Spinal cord (tissue), 10 donors: ENCODE results near the gene YEATS2. TPM values are rescaled to one million over a fixed set of nuclear protein-coding genes. Genes with fewer than 3 reads are reported as not detected.

Experiments
- DNase-seq, 6 donors: peaks; one replicate each; pipeline versions ENCODE4 v3.0.0 to v3.0.0-alpha.2; 2013 to 2015; ENCODE audit warnings: low spot score in 6 of 6, low read depth in 4 of 6
- H3K27ac ChIP-seq: one replicate; pipeline ENCODE4 v1.5.1; 2013; ENCODE audit warnings: low read depth, low read length, control low read depth
- H3K27me3 ChIP-seq: one replicate; pipeline ENCODE4 v1.6.1; 2013; ENCODE audit warnings: low read length; ENCODE audit not compliant: control insufficient read depth, insufficient read depth
- H3K36me3 ChIP-seq: one replicate; pipeline ENCODE4 v1.6.1; 2013; ENCODE audit warnings: low read length; ENCODE audit not compliant: control insufficient read depth, insufficient read depth
- H3K4me1 ChIP-seq: one replicate; pipeline ENCODE4 v1.6.1; 2013; ENCODE audit warnings: low read length; ENCODE audit not compliant: control insufficient read depth, insufficient read depth
- H3K4me3 ChIP-seq: one replicate; pipeline ENCODE4 v1.5.1; 2013; ENCODE audit warnings: low read depth, low read length, control low read depth
- H3K9me3 ChIP-seq: one replicate; pipeline ENCODE4 v1.6.1; 2013; ENCODE audit warnings: low read length; ENCODE audit not compliant: control insufficient read depth, insufficient read depth
- WGBS: methylation state at CpG from one replicate; pipeline ENCODE4 v1.1.5; 2013; ENCODE audit warnings: missing lambda C conversion rate; ENCODE audit not compliant: insufficient coverage; 5-methylcytosine and 5-hydroxymethylcytosine counted together
- polyA plus RNA-seq, 2 donors: library from polyadenylated mRNA; unstranded; fragments of 120-200 nt; gene quantifications; one replicate each; pipeline ENCODE4 v1.2.1, GENCODE V29; 2013; ENCODE audit not compliant: insufficient read length in 2 of 2
- total RNA-seq, 2 donors: library from RNA; depleted of rRNA in 1 of 2; stranded (reverse); fragments of 120-200 nt in 1 of 2; fragments of >200 nt in 1 of 2; gene quantifications; one replicate each; pipeline versions ENCODE4 v1.2.3 to v1.2.4, GENCODE V29; 2013 to 2014
- donor health status: healthy.

Gene YEATS2
- total and polyA plus RNA-seq, 4 donors, result 32.9 to 43.3 (median 37.3) TPM

DNA sequence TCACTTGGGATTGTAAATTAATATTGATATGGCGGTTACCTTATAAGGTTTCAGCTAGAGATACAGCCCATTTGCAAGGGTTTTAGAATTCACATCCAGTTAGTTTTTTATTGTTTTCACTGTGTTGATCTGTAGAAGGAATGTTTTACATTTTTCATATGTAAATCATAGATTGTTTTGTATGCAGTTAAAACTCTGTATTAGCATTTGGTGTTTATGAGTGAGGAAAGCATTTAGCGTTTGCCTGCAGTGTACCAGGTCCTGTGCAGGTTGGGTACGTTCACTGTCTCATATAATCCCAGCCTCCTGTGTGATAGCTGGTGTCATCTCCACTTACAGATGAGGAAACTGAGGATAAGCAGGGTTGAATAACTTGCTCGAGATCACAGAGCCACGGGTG is 104.0 kb downstream of the YEATS2 start:
- 84% methylated on average over 4 of the region's 5 CpGs for WGBS
- DNase-seq, result no peak
- Histone ChIP-seq H3K27me3 (no peaks in the 10 kb centered on the region), H3K27ac (no peak overlapping the region), H3K9me3 (no peaks in the 10 kb centered on the region), H3K4me1 (no peaks in the 10 kb centered on the region), H3K36me3 (peaks cover 60% of the 10 kb centered on the region), H3K4me3 (no peak overlapping the region)

DNA sequence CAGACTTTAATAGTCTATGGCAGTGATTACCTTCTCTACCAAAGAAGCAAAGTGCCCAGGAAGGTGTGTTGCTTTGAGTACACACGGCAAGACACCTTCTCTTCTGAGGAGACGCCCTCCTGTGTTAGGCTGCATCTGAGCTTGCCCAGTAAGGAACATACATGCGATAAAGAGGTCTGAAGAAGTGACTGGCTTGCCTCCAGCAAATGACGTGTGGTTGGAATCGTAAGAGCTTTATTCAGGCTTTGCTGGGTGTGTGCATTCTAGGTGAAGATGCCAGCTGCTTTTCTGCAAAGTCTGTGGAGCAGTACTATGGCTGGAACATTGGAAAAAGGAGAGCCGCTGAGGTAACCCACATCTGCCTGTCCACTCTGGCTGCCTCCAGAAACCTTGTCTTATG is 105.4 kb downstream of the YEATS2 start:
- H3K27me3 ChIP-seq, result no peaks in the 10 kb centered on the region
- H3K4me1 ChIP-seq, result no peaks in the 10 kb centered on the region
- no peak overlapping the region for H3K4me3 ChIP-seq
- H3K27ac ChIP-seq, result no peak overlapping the region
- 67% methylated on average over 6 of the region's 6 CpGs for WGBS
- H3K36me3 ChIP-seq, result peaks cover 60% of the 10 kb centered on the region
- no peaks in the 10 kb centered on the region for H3K9me3 ChIP-seq
- peak in 2 of 6 donors; percentile 27 to 30 for DNase-seq

DNA sequence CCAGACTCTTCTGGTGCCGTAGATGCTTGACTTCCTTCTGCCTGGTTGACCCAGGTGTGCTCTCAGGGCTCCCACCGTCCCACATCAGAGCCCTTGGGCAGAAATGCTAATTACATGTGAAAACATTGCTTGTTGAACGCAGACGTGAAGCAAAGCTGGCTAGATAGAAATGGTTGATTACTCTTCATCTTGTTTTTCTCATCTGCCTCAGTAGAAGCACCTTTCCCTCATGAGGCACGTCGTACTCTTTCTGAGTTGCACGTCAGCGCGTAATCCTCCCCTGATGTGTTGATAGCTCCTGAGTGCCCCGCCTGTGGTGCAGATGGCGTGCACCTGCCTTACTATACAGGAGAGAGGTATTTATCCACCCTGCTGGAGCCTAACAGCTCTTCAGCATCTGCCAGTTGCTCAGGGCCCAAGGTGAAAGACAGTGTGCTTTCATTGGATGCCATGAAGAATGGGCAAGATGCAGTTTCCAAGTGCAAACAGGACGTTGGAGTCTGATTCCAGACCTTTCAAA is 109.7 kb downstream of the YEATS2 start:
- Histone ChIP-seq H3K4me1 (no peaks in the 10 kb centered on the region), H3K4me3 (no peak overlapping the region), H3K9me3 (no peaks in the 10 kb centered on the region), H3K27me3 (no peaks in the 10 kb centered on the region), H3K36me3 (peaks cover 80% of the 10 kb centered on the region), H3K27ac (no peak overlapping the region)
- WGBS, result 91% methylated on average over 9 of the region's 12 CpGs
- DNase-seq, result peak in 1 of 6 donors; percentile 32

DNA sequence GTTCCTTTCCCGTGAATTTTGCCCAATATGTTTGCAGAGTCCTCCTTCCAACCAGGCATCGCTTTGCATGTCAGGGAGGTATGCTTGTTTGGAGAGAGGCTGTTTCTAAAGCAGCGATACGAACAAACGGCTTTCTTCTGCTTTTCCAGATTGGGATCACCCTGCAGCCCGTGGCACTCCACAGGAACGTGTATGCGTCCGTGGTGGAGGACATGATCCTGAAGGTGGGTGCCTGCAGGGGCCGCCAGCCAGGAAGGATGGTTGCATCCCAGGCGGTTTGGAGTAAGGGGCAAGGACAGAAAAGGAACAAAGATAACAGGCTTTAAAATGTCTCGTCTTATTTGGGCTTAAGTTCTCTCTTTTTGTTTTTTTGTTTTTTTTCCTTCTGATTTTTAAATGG is 110.3 kb downstream of the YEATS2 start:
- 93% methylated on average over 11 of the region's 12 CpGs for WGBS
- H3K4me3 ChIP-seq, result no peak overlapping the region
- no peaks in the 10 kb centered on the region for H3K4me1 ChIP-seq
- H3K36me3 ChIP-seq, result peaks cover 76% of the 10 kb centered on the region
- H3K27me3 ChIP-seq, result no peaks in the 10 kb centered on the region
- no peak overlapping the region for H3K27ac ChIP-seq
- DNase-seq, result no peak
- H3K9me3 ChIP-seq, result no peaks in the 10 kb centered on the region

DNA sequence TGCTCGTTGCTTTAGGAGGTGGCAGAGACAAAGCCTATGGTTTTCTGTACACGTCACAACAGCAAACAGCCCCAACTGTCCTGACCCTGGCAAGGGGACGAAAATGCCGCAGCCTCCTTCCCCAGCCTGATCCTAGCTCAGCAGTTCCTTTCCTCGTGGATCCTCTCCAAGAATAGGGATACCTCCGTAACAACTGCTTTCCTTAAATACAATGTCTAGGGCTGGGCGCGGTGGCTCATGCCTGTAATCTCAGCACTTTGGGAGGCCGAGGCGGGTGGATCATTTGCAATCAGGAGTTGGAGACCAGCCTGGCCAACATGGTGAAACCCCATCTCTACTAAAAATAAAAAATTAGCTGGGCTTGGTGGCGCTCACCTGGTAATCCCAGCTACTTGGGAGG is 110.8 kb downstream of the YEATS2 start:
- H3K4me1 ChIP-seq, result no peaks in the 10 kb centered on the region
- H3K27me3 ChIP-seq, result no peaks in the 10 kb centered on the region
- DNase-seq, result no peak
- no peaks in the 10 kb centered on the region for H3K9me3 ChIP-seq
- no peak overlapping the region for H3K27ac ChIP-seq
- H3K36me3 ChIP-seq, result peaks cover 73% of the 10 kb centered on the region
- no peak overlapping the region for H3K4me3 ChIP-seq
- WGBS, result 98% methylated on average over 8 of the region's 11 CpGs

DNA sequence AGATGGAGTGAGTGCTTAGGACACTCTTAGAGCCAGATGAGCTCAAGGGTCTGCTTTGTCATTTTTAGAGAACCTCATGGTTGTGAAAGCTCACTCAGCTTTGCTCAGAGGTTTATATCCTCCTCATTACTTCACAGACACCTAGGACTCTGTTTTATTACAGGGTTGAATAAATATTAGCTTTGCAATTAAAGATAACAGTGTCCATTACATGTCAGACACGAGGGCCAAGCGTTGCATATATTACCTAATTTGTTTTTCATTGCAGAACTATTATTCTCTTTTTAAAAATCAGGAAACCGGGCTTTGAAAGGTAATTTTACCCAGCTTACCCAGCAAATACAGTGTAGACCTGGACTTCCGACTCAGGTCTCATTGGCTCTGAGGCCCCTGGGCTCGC is 111.7 kb downstream of the YEATS2 start:
- H3K4me1 ChIP-seq, result no peaks in the 10 kb centered on the region
- 94% methylated on average over 3 of the region's 5 CpGs for WGBS
- peaks cover 66% of the 10 kb centered on the region for H3K36me3 ChIP-seq
- no peaks in the 10 kb centered on the region for H3K9me3 ChIP-seq
- no peak overlapping the region for H3K4me3 ChIP-seq
- DNase-seq, result no peak
- H3K27ac ChIP-seq, result no peak overlapping the region
- H3K27me3 ChIP-seq, result no peaks in the 10 kb centered on the region

DNA sequence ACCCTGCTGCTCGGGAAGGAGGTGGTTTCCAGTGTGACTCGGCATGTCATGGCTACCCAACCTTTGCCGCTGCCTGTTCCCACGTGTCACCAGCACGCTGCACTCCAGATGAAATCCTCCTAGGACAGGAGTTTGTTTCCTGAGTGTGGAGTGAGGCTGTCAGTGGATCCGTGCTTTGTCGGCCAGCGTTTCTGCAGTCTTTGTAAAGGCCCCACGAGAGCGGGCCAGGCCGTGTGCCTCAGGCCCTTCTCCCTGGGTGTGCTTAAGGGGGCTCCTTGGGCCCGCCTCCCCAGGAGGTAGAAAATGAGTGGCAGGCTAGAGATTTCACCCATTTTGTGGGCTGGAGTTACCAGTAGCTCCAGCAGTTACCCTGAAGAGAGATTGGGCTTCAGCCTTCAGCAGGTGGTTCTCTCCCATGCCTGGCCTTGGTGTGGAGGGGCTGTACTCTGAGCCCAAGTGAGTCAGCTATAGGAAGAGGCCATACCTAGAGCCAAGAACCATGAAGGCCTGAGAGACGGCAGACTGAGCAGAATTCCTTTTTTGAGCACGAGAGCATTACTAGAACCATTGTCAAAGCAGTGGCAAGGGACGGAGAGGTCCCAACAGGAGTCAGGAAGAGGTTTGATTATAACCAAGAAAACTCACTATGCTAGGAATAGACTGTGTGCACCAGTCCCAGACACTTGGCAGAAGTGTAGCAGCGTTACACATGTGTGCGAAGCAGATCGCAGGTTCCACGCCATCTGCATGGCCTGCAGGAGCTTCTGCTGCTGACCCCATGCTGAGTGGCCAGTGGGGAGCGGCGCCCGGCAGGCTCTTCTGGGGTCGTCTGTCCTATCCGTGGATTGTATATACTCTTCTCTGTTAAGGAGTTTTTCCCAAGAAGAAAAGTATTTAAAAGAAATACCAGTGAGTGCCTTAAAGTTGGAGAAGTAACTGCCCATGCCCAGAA is 113.3 kb downstream of the YEATS2 start:
- H3K9me3 ChIP-seq, result no peaks in the 10 kb centered on the region
- no peak for DNase-seq
- H3K4me1 ChIP-seq, result no peaks in the 10 kb centered on the region
- H3K27me3 ChIP-seq, result no peaks in the 10 kb centered on the region
- H3K36me3 ChIP-seq, result peaks cover 67% of the 10 kb centered on the region
- no peak overlapping the region for H3K4me3 ChIP-seq
- 98% methylated on average over 19 of the region's 24 CpGs for WGBS
- H3K27ac ChIP-seq, result no peak overlapping the region

DNA sequence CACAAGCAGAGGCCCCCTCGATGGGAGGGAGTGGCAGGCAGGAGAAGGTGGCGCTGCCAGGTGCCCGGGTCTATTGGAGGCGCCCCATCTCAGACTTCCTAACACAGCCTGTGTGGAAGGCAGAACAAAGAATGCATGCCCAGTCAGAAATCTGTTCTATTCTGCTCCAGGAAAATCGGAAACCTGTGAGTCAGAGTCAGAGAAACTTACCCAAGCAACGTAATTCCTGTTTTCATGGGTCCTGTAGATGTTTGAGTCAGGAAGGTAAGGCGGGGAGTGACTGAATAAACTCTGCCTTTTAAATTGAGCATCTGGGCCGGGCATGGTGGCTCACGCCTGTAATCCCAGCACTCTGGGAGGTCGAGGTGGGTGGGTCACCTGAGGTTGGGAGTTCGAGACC is 114.0 kb downstream of the YEATS2 start:
- no peak overlapping the region for H3K4me3 ChIP-seq
- no peak for DNase-seq
- H3K36me3 ChIP-seq, result peaks cover 73% of the 10 kb centered on the region
- no peaks in the 10 kb centered on the region for H3K9me3 ChIP-seq
- 85% methylated on average over 6 of the region's 11 CpGs for WGBS
- H3K4me1 ChIP-seq, result no peaks in the 10 kb centered on the region
- no peaks in the 10 kb centered on the region for H3K27me3 ChIP-seq
- H3K27ac ChIP-seq, result no peak overlapping the region

DNA sequence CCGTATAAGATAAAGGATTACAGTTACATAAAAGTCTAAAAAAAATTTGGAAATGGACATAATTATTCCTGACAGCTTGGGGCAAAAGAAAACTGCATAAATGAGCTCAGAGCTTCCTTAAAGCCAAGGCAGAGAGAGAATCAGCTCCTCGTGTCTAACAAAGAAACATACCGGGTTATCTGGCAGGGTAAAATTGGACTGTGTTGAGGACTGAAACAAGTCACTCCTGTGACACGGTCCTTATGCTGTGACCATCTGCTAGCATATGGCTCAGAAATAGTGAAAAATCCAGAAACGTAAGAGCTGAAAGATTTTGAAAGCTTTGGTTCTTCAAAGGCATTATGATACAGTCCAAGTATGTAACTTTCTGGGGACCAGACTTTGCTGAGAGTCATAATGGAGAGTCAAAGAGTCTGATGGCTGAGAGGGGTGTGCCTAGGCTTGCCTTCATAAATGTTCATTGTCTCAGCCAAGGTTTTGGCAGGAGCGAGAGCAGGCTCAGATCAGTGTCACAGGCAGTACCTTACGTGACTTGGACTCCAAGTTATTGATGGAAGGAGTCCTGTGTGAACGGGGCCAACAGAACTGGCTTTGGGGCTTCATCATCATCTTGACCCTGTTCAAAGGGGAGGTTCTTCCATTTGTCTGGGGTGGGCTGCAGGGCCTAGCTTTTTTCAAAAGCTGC is 115.3 kb downstream of the YEATS2 start:
- peaks cover 75% of the 10 kb centered on the region for H3K36me3 ChIP-seq
- DNase-seq, result peak in 2 of 6 donors; percentile 18 to 94
- 80% methylated on average over 7 of the region's 8 CpGs for WGBS

More for the DNA sequence above, 115.3 kb downstream of the YEATS2 start:
- Histone ChIP-seq H3K27ac (no peak overlapping the region), H3K27me3 (no peaks in the 10 kb centered on the region), H3K4me3 (no peak overlapping the region), H3K4me1 (peaks cover 3% of the 10 kb centered on the region), H3K9me3 (no peaks in the 10 kb centered on the region)
